Fibroblast of upper back skin (primary cell): ENCODE measurements around the gene UVRAG.

Experiments
- DNase-seq: peaks from one replicate; pipeline ENCODE4 v3.0.0-alpha.2; 2013

Gene UVRAG

DNA sequence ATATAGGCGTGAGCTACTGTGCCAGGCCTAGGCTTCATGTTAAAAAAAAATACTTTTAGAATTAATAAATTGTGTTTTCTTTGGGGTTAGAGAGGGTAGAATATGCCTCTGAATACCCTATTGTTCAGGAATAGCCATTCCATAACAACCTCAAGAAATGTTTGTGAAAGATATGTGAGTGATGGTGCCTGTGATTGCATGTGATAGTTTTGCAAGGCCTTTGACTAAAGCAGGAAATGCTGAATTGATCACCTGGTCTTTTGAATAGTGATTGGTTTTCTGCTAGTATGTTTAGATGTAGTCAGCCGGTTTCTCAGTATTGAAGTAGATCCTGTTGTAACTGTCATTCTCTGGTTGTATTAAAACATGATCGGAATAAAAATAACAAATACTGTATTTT, 73.4 kb downstream of the UVRAG start:
- no peak for DNase-seq

- no peak for DNase-seq
Measured at GRCh38 chr11:75891947-75892739, 77.1 kb downstream of the UVRAG start.

DNA sequence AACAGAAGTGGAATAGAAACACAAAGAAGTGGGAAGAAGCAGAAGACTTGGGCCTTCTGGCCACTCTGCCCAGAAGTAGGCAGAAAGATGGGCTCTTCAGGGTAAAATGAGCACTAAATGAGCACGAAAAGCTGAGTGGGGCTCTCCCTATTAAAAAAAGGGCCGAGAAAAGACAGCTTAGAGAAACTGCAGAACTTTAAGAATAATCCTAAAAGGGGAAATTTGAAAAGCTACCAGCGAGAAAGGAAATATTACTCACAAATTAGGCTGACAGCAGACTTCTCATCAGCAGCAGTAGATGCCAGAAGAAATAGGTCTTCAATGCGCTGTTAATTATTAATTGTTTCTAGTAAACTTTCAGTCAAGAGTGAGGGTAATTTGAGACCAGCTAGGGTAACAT, 78.2 kb downstream of the UVRAG start:
- no peak for DNase-seq

- DNase-seq: no peak
Measured at GRCh38 chr11:75894036-75894585, 79.1 kb downstream of the UVRAG start.

DNA sequence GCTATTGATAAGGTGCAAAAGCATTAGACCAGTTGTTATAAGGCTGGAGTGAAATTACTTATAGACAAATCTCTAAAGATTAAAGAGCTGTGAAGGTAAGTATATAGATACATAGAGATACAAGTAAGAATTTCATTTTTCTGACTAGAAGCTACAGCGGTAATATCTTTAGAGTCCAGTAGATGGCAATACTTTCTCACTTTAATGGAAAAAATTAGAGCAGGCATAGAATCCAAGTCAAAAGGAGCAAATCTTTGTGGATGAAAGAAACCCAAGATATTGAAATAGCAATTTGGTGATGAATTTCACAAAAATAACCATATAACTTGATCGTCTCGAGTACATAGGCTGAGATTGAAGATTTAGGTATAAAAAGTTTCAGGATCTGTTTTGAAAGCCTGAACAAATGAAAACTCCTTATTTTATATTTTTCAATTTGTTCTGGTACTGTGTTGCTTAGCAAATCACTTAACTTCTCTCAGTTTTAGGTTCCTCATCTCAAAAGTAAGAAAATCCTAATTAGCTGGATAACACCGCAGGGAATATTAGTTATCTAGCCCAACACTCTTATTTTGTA, 81.9 kb downstream of the UVRAG start:
- DNase-seq: peak; percentile 63

- DNase-seq: no peak
Measured at GRCh38 chr11:75898871-75899270, 83.9 kb downstream of the UVRAG start.

GRCh38 chr11:75899806-75900205, 84.8 kb downstream of the UVRAG start:
- DNase-seq: no peak

DNA sequence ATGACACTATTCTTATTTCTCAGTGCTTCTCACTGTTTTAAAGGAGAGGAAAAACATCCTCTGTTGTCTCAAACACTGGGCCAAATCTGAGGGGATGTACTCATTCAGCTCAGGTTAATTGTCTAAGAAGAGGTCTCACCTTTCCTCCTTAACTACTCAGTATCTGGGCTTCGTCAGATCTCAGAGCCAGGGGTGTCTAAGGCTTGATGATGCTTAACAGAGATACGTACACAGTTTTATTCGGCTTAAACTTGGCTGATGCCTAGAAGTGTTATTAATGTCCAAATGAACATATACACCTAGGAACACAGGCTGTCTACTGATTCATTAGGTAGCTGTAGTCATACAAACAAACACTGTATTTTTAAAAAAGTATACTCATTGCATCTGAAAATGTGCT, 85.8 kb downstream of the UVRAG start:
- DNase-seq: no peak

DNA sequence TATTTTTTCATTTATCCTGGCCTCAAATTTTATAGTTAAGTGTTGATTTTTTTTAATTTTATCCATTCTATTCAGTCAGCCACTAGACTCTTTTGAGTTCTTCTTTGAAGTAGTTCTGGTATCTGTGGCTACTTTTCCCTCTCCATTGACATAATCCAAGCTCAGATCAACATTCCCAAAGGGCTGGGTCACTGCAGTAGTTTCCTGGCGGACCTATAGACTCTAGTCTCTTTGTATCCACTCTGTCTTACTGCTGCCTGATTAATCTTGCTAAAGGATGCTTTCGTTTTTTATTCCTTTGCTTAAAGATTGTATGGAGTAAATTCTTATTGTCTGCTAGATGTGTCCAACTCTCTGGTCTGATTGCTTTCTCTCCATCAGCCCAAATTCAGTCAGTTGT, 87.6 kb downstream of the UVRAG start:
- no peak for DNase-seq

- DNase-seq: no peak
Measured at GRCh38 chr11:75903276-75903675, 88.3 kb downstream of the UVRAG start.

- no peak for DNase-seq
Measured at GRCh38 chr11:75905434-75905833, 90.4 kb downstream of the UVRAG start.

GRCh38 chr11:75907906-75908527, 93.0 kb downstream of the UVRAG start:
- no peak for DNase-seq

GRCh38 chr11:75910426-75911145, 95.6 kb downstream of the UVRAG start:
- peak; percentile 13 for DNase-seq

DNA sequence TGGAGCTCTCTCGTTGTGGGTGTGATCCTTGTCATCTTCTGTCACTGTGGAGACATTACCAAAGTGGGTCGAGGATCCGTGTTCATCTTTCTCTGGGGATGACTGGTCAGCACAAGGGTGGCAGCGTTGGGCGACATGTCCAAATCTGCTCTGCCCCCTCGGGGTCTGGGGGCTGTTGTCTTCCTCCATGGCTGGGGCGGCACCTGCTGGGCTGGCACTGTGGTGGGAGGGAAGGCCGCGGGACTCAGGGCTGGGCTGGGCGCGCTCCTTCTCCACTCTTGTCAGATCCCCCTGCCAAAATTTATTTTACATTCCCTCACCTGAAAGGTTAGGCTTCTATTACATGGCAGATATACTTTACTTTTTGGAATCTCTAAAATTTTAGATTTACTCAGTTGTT, 96.4 kb downstream of the UVRAG start:
- DNase-seq: no peak

DNA sequence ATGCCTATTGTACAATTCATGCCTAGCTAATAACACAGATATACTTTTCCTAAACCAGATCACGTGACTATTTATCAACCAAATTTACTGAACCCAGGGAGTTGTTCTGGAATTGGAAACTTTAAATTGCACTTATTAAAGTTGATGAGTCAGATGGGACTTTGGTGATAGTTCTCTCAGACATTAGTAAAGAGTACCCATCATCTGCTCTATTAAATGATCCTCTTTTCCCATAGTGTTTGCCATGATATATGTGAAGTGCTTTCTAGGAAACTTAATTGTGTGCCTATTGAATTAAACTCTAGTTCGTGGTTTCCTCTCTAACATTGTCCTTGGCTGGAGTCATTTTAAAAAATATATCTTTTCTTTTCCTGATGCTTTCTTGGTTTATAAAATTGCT, 99.0 kb downstream of the UVRAG start:
- DNase-seq: no peak

- DNase-seq: no peak
Measured at GRCh38 chr11:75916882-75917281, 101.9 kb downstream of the UVRAG start.

DNA sequence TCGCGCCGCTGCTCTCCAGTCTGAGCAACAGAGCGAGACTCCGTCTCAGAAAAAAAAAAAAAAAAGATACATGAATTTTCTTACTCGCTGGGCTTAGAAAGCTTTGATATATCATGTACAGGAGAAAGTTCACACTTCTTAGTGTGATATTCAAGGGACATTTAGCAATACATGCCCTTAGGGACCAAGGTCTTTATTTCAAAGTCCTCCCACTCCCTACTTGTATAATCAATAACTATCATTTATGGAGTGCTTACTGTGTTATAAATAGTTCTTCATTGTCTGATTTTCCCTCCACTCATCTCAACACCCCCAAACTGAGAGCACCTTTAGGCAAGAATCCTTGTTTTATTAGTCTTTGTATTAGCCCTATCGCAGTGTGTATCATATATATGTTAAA, 103.3 kb downstream of the UVRAG start:
- DNase-seq: no peak

DNA sequence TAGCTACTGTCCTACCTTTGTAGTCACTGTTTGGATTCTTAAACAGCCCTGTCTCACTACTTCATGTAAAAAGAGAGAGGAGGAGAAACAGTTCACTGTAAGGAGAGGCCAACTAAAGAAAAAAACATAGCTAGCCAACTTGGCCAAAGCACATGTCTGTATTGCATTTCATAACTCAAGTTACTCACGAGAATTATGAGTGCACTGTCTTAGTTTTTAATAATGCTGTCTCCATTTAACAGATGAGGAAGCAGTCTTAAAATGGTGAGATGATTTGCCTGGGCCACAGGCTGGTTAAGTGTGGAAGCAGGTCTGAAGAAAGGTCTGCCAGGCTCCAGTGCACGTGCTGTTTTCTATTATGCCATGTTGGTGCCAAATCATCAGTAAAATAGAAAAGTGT, 104.5 kb downstream of the UVRAG start:
- peak; percentile 11 for DNase-seq

GRCh38 chr11:75920848-75921247, 105.8 kb downstream of the UVRAG start:
- no peak for DNase-seq

DNA sequence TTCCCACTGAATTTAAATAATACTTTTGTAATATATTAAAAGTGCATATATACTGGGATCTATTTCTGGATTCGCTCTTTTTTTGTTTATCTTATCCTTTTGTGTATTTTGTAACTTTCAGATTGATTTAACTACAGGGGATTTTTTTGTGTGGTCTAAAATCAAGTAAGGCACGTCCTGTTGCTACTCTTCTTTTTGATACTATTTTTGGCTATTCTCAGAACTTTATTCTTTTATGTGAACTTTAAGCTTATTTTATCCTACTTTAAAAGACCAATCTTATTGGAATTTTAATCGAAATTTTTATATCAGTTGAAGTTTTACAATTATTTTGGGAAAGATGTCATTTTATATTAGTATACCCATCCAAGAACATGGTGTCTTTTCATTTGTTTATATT, 106.8 kb downstream of the UVRAG start:
- DNase-seq: no peak

GRCh38 chr11:75924966-75925784, 110.2 kb downstream of the UVRAG start:
- DNase-seq: no peak

DNA sequence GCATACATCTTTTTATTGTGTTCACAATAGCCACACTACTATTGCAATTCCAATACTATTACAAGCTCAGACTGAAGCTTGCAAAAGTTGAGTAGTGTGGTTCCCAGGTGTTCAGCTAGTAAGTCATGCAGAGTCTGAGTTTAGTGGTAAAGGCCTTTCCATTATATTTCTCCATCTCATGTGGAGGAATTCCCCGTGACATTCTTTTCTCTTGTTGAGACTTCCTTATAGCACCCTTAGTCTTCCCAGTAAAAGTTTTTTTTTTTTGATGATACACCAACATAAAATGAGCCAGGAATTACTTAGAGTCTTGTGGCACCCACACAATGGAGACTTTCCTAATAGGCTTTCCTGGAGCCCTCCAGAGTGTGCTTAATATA, 110.8 kb downstream of the UVRAG start:
- peak; percentile 47 for DNase-seq

GRCh38 chr11:75929706-75930105, 114.7 kb downstream of the UVRAG start:
- DNase-seq: no peak
